H9 (cell line): ENCODE measurements around the gene CDH4. TPM values are rescaled to one million over a fixed set of nuclear protein-coding genes. Genes with fewer than 3 reads are reported as not detected.

Experiments used
- DNase-seq: peaks from one replicate; pipeline ENCODE4 v3.0.0-alpha.2; 2017
- H2AFZ ChIP-seq: one replicate; pipeline ENCODE4 v1.6.1; 2013; ENCODE audit warnings: mild to moderate bottlenecking, low read length, control low read depth, moderate library complexity
- H2AK5ac ChIP-seq: 2 replicates; pipeline ENCODE4 v1.6.1; 2013; ENCODE audit warnings: low read length, control low read depth, mixed read lengths; ENCODE audit not compliant: insufficient read length
- H2BK120ac ChIP-seq: one replicate; pipeline ENCODE4 v1.6.1; 2013; ENCODE audit warnings: low read depth, mild to moderate bottlenecking, low read length, control low read depth, inconsistent platforms; ENCODE audit not compliant: poor library complexity, severe bottlenecking
- H2BK12ac ChIP-seq: 2 replicates; pipeline ENCODE4 v1.6.1; 2013; ENCODE audit warnings: low read length, control low read depth, mixed read lengths, low read depth; ENCODE audit not compliant: insufficient read length
- H2BK15ac ChIP-seq: 2 replicates; pipeline ENCODE4 v1.6.1; 2013; ENCODE audit warnings: low read depth, low read length, control low read depth
- H2BK20ac ChIP-seq: one replicate; pipeline ENCODE4 v1.6.1; 2013; ENCODE audit warnings: low read depth, mild to moderate bottlenecking, low read length, control low read depth, inconsistent platforms; ENCODE audit not compliant: poor library complexity, severe bottlenecking
- H2BK5ac ChIP-seq: 2 replicates; pipeline ENCODE4 v1.6.1; 2013; ENCODE audit warnings: low read length, control low read depth, mixed read lengths; ENCODE audit not compliant: insufficient read length
- H3K14ac ChIP-seq: 2 replicates; pipeline ENCODE4 v1.6.1; 2013; ENCODE audit warnings: low read length, control low read depth; ENCODE audit not compliant: insufficient read depth
- H3K18ac ChIP-seq: 2 replicates; pipeline ENCODE4 v1.6.1; 2013; ENCODE audit warnings: low read depth, mild to moderate bottlenecking, mixed read lengths, low read length, control low read depth; ENCODE audit not compliant: insufficient read length
- H3K23ac ChIP-seq: 2 replicates; pipeline ENCODE4 v1.6.1; 2013; ENCODE audit warnings: low read length, control low read depth, mixed read lengths, low read depth; ENCODE audit not compliant: insufficient read length
- H3K23me2 ChIP-seq: 2 replicates; pipeline ENCODE4 v1.6.1; 2013; ENCODE audit warnings: low read depth, mild to moderate bottlenecking, mixed read lengths, low read length, control low read depth; ENCODE audit not compliant: insufficient read length, poor library complexity, severe bottlenecking
- H3K27ac ChIP-seq: 2 replicates; pipeline ENCODE4 v1.5.1; 2013; ENCODE audit warnings: low read length, control low read depth, mixed read lengths, low read depth; ENCODE audit not compliant: insufficient read length
- H3K27me3 ChIP-seq: 2 replicates; pipeline ENCODE4 v1.6.1; 2013; ENCODE audit warnings: low read length, control low read depth, inconsistent platforms; ENCODE audit not compliant: insufficient read depth
- H3K4ac ChIP-seq: 2 replicates; pipeline ENCODE4 v1.6.1; 2013; ENCODE audit warnings: low read depth, mild to moderate bottlenecking, control low read depth, inconsistent platforms, low read length, moderate library complexity
- H3K4me1 ChIP-seq: 2 replicates; pipeline ENCODE4 v1.6.1; 2013; ENCODE audit warnings: low read length, control low read depth, inconsistent platforms; ENCODE audit not compliant: insufficient read depth
- H3K4me2 ChIP-seq: 2 replicates; pipeline ENCODE4 v1.6.1; 2013; ENCODE audit warnings: low read length, control low read depth, mixed read lengths; ENCODE audit not compliant: insufficient read length, insufficient read depth
- H3K56ac ChIP-seq: 2 replicates; pipeline ENCODE4 v1.6.1; 2013; ENCODE audit warnings: low read depth, mild to moderate bottlenecking, mixed read lengths, low read length, control low read depth; ENCODE audit not compliant: insufficient read length
- H3K79me1 ChIP-seq: 2 replicates; pipeline ENCODE4 v1.6.1; 2013; ENCODE audit warnings: low read depth, mild to moderate bottlenecking, moderate library complexity, low read length, control low read depth, inconsistent platforms; ENCODE audit not compliant: insufficient read depth, poor library complexity, severe bottlenecking
- H3K79me2 ChIP-seq: 2 replicates; pipeline ENCODE4 v1.6.1; 2013; ENCODE audit warnings: low read length, control low read depth, inconsistent platforms; ENCODE audit not compliant: insufficient read depth
- H3K9ac ChIP-seq: 2 replicates; pipeline ENCODE4 v1.6.1; 2013; ENCODE audit warnings: low read length, control low read depth, mixed read lengths; ENCODE audit not compliant: insufficient read length; ENCODE audit errors: extremely low read depth
- H3K9me3 ChIP-seq: one replicate; pipeline ENCODE4 v1.6.1; 2013; ENCODE audit warnings: low read depth, low read length, inconsistent platforms; ENCODE audit not compliant: control insufficient read depth
- H3T11ph ChIP-seq: one replicate; pipeline ENCODE4 v1.6.1; 2013; ENCODE audit warnings: mild to moderate bottlenecking, low read length, control low read depth, inconsistent platforms
- H4K20me1 ChIP-seq: one replicate; pipeline ENCODE4 v1.6.1; 2013; ENCODE audit not compliant: control insufficient read depth, insufficient read length, insufficient read depth
- H4K5ac ChIP-seq: 2 replicates; pipeline ENCODE4 v1.6.1; 2013; ENCODE audit warnings: low read depth, mild to moderate bottlenecking, mixed read lengths, low read length, control low read depth; ENCODE audit not compliant: insufficient read length
- H4K8ac ChIP-seq: replicated peaks from 2 replicates; pipeline ENCODE4 v1.6.1; 2013; ENCODE audit warnings: low read length, control low read depth, mixed read lengths, low read depth; ENCODE audit not compliant: insufficient read length
- H4K91ac ChIP-seq: 2 replicates; pipeline ENCODE4 v1.6.1; 2013; ENCODE audit warnings: low read depth, mild to moderate bottlenecking, moderate library complexity, mixed read lengths, low read length, control low read depth; ENCODE audit not compliant: insufficient read length
- H3K27ac Mint-ChIP-seq, 3 experiments: 2 replicates in 2 of 3; 3 replicates in 1 of 3; pipeline ENCODE4 v1.8.0; 2020 to 2021; ENCODE audit warnings: mixed read lengths in 3 of 3, mild to moderate bottlenecking in 1 of 3, moderate library complexity in 1 of 3
- H3K27me3 Mint-ChIP-seq: 2 replicates; pipeline ENCODE4 v1.8.0; 2021; ENCODE audit warnings: low read depth, mild to moderate bottlenecking, moderate library complexity, mixed read lengths
- H3K36me3 Mint-ChIP-seq, 3 experiments: 2 replicates in 2 of 3; 3 replicates in 1 of 3; pipeline ENCODE4 v1.8.0; 2020 to 2021; ENCODE audit warnings: low read depth in 3 of 3, mixed read lengths in 3 of 3; ENCODE audit not compliant: insufficient read depth in 1 of 3
- H3K4me1 Mint-ChIP-seq, 2 experiments: 2 replicates each; pipeline ENCODE4 v1.8.0; 2020; ENCODE audit warnings: mixed read lengths in 2 of 2
- H3K4me3 Mint-ChIP-seq, 2 experiments: 2 replicates in 1 of 2; 3 replicates in 1 of 2; pipeline ENCODE4 v1.8.0; 2020 to 2021; ENCODE audit warnings: mild to moderate bottlenecking in 2 of 2, mixed read lengths in 2 of 2, moderate library complexity in 1 of 2
- H3K9me3 Mint-ChIP-seq, 2 experiments: 2 replicates in 1 of 2; 3 replicates in 1 of 2; pipeline ENCODE4 v1.8.0; 2020; ENCODE audit warnings: mild to moderate bottlenecking in 2 of 2, mixed read lengths in 2 of 2, moderate library complexity in 1 of 2
- WGBS: extraction: QIAGEN DNeasy Blood & Tissue Kit; methylation state at CpG from one replicate; pipeline ENCODE4 v1.1.7; 2013; ENCODE audit warnings: missing lambda C conversion rate, low lambda C conversion rate, mixed read lengths; ENCODE audit not compliant: insufficient read length; ENCODE audit errors: extremely low coverage; 5-methylcytosine and 5-hydroxymethylcytosine counted together
- total RNA-seq: library from RNA; stranded (reverse); gene quantifications from 2 replicates; pipeline ENCODE4 v1.2.1, GENCODE V29; 2021
- TF ChIP-seq, protein P1 (sequence below): fragments of 200-600 bp; sonication (generic); conservative IDR thresholded peaks from 3 replicates; pipeline ENCODE4 v1.8.0; 2021; ENCODE audit warnings: antibody characterized with exemption, mild to moderate bottlenecking

CDH4 gene
- total RNA-seq, 1 experiment from 2014 or later, result 3.0 TPM

DNA sequence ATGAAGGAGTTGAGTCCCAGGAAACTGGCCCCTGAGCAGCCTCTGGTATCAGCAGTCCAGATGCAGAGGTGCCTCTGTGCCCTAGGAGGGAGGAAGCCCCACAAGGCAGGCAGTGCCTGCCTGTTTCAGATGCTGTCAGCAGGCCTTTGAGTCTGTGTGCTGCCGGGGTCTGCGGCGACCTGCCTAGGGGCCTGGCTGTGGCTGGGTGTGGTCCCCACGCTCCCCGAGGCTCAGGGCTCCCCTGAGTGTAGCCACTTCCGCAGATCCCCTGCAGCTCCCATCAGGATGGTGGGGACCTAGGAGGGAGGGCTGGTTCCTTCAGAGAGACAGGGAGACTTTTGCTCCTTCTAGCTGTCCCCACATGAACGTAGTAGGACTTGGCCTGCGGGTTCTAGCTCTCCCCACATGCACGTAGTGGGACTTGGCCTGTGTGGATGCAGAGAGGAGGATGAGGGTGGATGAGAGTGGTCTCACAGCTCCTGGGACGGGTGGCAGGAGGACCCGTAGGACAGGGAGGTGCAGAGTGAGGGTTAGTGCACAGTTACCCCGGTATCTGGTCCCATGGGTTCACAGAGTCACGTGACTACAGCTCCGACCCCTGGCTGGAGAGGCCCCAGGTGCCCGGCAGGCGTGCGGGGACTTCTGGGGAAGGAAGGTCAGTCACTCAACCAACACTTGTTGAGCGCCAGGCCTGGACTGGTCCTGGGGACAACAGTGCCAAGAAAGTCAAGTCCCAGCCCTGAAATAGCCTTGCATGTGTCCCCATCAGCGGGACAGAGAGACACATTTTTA, 41.0 kb downstream of the CDH4 start:
- no peaks in the 10 kb centered on the region; a peak in 2 of 7 replicates for H3K36me3 Mint-ChIP-seq
- Histone ChIP-seq H2BK120ac (no peak overlapping the region), H2BK5ac (no peak overlapping the region), H3K23me2 (no peaks in the 10 kb centered on the region), H2AFZ (no peak overlapping the region), H3K27me3 (no peaks in the 10 kb centered on the region; the same call in 1 of the 2 replicates), H4K5ac (no peak overlapping the region), H3K9ac (no peak overlapping the region), H3K23ac (no peak overlapping the region), H3K9me3 (no peaks in the 10 kb centered on the region), H2BK12ac (no peak overlapping the region), H4K91ac (no peak overlapping the region), H3K18ac (no peak overlapping the region), H3K79me2 (no peaks in the 10 kb centered on the region), H3T11ph (no peak overlapping the region), H3K56ac (no peak overlapping the region), H2BK20ac (no peak overlapping the region), H3K27ac (no peak overlapping the region), H3K4me1 (no peaks in the 10 kb centered on the region), H3K14ac (no peak overlapping the region), H3K79me1 (no peaks in the 10 kb centered on the region), H4K20me1 (no peaks in the 10 kb centered on the region), H2BK15ac (no peak overlapping the region), H4K8ac (no peak overlapping the region), H3K4ac (no peak overlapping the region), H2AK5ac (no peak overlapping the region), H3K4me2 (no peak overlapping the region)
- peaks cover 6 to 7% of the 10 kb centered on the region in 2 experiments; a peak in 3 of 4 replicates for H3K4me1 Mint-ChIP-seq
- H3K9me3 Mint-ChIP-seq, result peaks cover 0 to 6% of the 10 kb centered on the region in 2 experiments; a peak in 2 of 5 replicates
- H3K4me3 Mint-ChIP-seq, result no peak overlapping the region
- peaks cover 18% of the 10 kb centered on the region for H3K27me3 Mint-ChIP-seq
- no peak overlapping the region for H3K27ac Mint-ChIP-seq
- no CpG with 5 or more reads among the region's 19 CpGs for WGBS
- TF ChIP-seq, protein P1, sequence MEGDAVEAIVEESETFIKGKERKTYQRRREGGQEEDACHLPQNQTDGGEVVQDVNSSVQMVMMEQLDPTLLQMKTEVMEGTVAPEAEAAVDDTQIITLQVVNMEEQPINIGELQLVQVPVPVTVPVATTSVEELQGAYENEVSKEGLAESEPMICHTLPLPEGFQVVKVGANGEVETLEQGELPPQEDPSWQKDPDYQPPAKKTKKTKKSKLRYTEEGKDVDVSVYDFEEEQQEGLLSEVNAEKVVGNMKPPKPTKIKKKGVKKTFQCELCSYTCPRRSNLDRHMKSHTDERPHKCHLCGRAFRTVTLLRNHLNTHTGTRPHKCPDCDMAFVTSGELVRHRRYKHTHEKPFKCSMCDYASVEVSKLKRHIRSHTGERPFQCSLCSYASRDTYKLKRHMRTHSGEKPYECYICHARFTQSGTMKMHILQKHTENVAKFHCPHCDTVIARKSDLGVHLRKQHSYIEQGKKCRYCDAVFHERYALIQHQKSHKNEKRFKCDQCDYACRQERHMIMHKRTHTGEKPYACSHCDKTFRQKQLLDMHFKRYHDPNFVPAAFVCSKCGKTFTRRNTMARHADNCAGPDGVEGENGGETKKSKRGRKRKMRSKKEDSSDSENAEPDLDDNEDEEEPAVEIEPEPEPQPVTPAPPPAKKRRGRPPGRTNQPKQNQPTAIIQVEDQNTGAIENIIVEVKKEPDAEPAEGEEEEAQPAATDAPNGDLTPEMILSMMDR, result no peak
- no peak for DNase-seq
